ENCODE measurements around the gene GGT5.

GRCh38 chr22:24175160-24175808 lies 69.6 kb downstream of the GGT5 start:
- TF ChIP-seq CTCF (IDR thresholded peaks at IDR 0.05; ENCODE audit: low read depth, low read length, missing input control) (peak; percentile 71), REST (IDR thresholded peaks at IDR 0.05) (no peak), MAX (IDR thresholded peaks at IDR 0.05) (no peak), RAD21 (IDR thresholded peaks at IDR 0.05) (peak; percentile 86 to 94), HNF4A (conservative IDR thresholded peaks at IDR 0.05) (no peak), SP1 (IDR thresholded peaks at IDR 0.05) (no peak), YY1 (IDR thresholded peaks at IDR 0.05) (no peak), JUND (IDR thresholded peaks at IDR 0.05) (no peak), FOXA1 (IDR thresholded peaks at IDR 0.05) (no peak), ATF3 (IDR thresholded peaks at IDR 0.05) (no peak)

Data from liver (tissue), 3 donors.